ENCODE results near the gene HLX. TPM values are rescaled to one million over a fixed set of nuclear protein-coding genes. Genes with fewer than 3 reads are reported as not detected.

Gene HLX
- polyA plus RNA-seq, 1 of the 3 experiments (the other 2 are of a cell fraction): 21.4 TPM

- ChIA-PET POLR2A (no interaction called here), CTCF (interaction anchor here (1.0 to 7.0 kb wide), 4 partner anchors 67 to 1577 kb away, joined by 3 to 88 read pairs (median 6); no protein-coding TSS in a partner anchor)
- no peaks in the 10 kb centered on the region for H3K27me3 ChIP-seq (ENCODE audit: insufficient read depth)
These were observed 1.7 kb upstream of the HLX start for GRCh38 chr1:220877377-220878095.

GRCh38 chr1:220878191-220879075 lies 810 bp upstream of the HLX start:
- Histone ChIP-seq H3K79me2 (ENCODE audit: insufficient read depth) (peaks cover 21% of the 10 kb centered on the region), H3K9ac (peak overlapping the region; percentile 90; the same call in 1 of the 2 replicates), H3K27ac (ENCODE audit: low read depth in 2 of 2, low read length in 1 of 2) (peak overlapping the region in 1 of 2 experiments; percentile 75; a peak in 2 of 4 replicates), H2AFZ (ENCODE audit: low read depth) (peak overlapping the region; percentile 95), H3K9me3 (no peaks in the 10 kb centered on the region), H3F3A (replicated peaks; ENCODE audit: insufficient read depth) (no peaks in the 10 kb centered on the region), H3K9me2 (no peaks in the 10 kb centered on the region), H3K27me3 (ENCODE audit: insufficient read depth) (no peaks in the 10 kb centered on the region), H3K4me3 (ENCODE audit: low read depth in 2 of 2, low read length in 1 of 2) (peak overlapping the region; percentile 83 to 92), H3K4me2 (peak overlapping the region; percentile 97), H3K36me3 (replicated peaks in 1 of 2; ENCODE audit: control insufficient read depth in 1 of 2, insufficient read depth in 2 of 2, low read length in 1 of 2) (peaks cover 3 to 16% of the 10 kb centered on the region in 2 experiments), H4K20me1 (ENCODE audit: insufficient read depth) (no peaks in the 10 kb centered on the region), H3K4me1 (ENCODE audit: control insufficient read depth in 1 of 2, insufficient read depth in 2 of 2, low read depth in 1 of 2, low read length in 1 of 2) (peaks cover 0 to 27% of the 10 kb centered on the region in 2 experiments; a peak in 2 of 4 replicates)
- no peak for TF ChIP-seq USF1 (IDR thresholded peaks at IDR 0.05; ENCODE audit: borderline replicate concordance, low read depth)
- TF ChIP-seq NRF1 (IDR thresholded peaks at IDR 0.05; ENCODE audit: low read depth, low read length): no peak
- TF ChIP-seq ZBTB33 (IDR thresholded peaks at IDR 0.05; ENCODE audit: borderline replicate concordance, low read depth): no peak
- no peak for TF ChIP-seq MXI1 (IDR thresholded peaks at IDR 0.05; ENCODE audit: low read depth, low read length)
- TF ChIP-seq SMC3 (IDR thresholded peaks at IDR 0.05; ENCODE audit: low read depth, low read length): no peak
- 0 out of 2 replicates have a peak, but pooled peaks have one; percentile 6 for TF ChIP-seq CTCF (IDR thresholded peaks at IDR 0.05)
- no peak for TF ChIP-seq TEAD4 (IDR thresholded peaks at IDR 0.05; ENCODE audit: borderline replicate concordance, insufficient read depth)
- no peak for DNase-seq
- ChIA-PET CTCF (interaction anchor here (0.5 to 7.0 kb wide), 5 partner anchors 67 to 557 kb away, joined by 3 to 88 read pairs (median 3); no protein-coding TSS in a partner anchor), POLR2A (no interaction called here)
- WGBS (ENCODE audit: low lambda C conversion rate): 84% methylated on average over 36 of the region's 42 CpGs

More at GRCh38 chr1:220877377-220878095, 1.7 kb upstream of the HLX start:
- H3K9ac ChIP-seq: no peak overlapping the region
- no peaks in the 10 kb centered on the region for H4K20me1 ChIP-seq (ENCODE audit: insufficient read depth)
- no peaks in the 10 kb centered on the region for H3K9me3 ChIP-seq
- peaks cover 0 to 9% of the 10 kb centered on the region in 2 experiments for H3K36me3 ChIP-seq (replicated peaks in 1 of 2; ENCODE audit: control insufficient read depth in 1 of 2, insufficient read depth in 2 of 2, low read length in 1 of 2)
- TF ChIP-seq JUND (IDR thresholded peaks at IDR 0.05) (no peak), RXRA (IDR thresholded peaks at IDR 0.05; ENCODE audit: borderline replicate concordance, low read depth) (no peak)
- H3F3A ChIP-seq (replicated peaks; ENCODE audit: insufficient read depth): no peaks in the 10 kb centered on the region
- H3K4me1 ChIP-seq (ENCODE audit: control insufficient read depth in 1 of 2, insufficient read depth in 2 of 2, low read depth in 1 of 2, low read length in 1 of 2): peaks cover 0 to 27% of the 10 kb centered on the region in 2 experiments; a peak in 2 of 4 replicates
- H3K9me2 ChIP-seq: no peaks in the 10 kb centered on the region
- H3K27ac ChIP-seq (ENCODE audit: low read depth in 2 of 2, low read length in 1 of 2): no peak overlapping the region
- H2AFZ ChIP-seq (ENCODE audit: low read depth): no peak overlapping the region
- peaks cover 21% of the 10 kb centered on the region for H3K79me2 ChIP-seq (ENCODE audit: insufficient read depth)
- H3K4me3 ChIP-seq (ENCODE audit: low read depth in 2 of 2, low read length in 1 of 2): no peak overlapping the region
- H3K4me2 ChIP-seq: no peak overlapping the region
- 97% methylated on average over 26 of the region's 26 CpGs for WGBS (ENCODE audit: low lambda C conversion rate)
- DNase-seq: no peak

Measured in SK-N-SH (cell line).